Stimulated activated CD8-positive, alpha-beta memory T cell treated with anti-CD3 and anti-CD28 coated beads, Interleukin-4, amount 100 ng/mL, for 48 hours (primary cell): Measurements from ENCODE around the gene LIF.
"Not testable (repeated sequence)": the region's sequence is repeated elsewhere in the genome, so short reads cannot be mapped to it uniquely, and the experiment has no call there.

ENCODE experiments used
- DNase-seq: peaks from one replicate; pipeline ENCODE4 v3.0.0-alpha.2; 2020

Gene LIF

DNA sequence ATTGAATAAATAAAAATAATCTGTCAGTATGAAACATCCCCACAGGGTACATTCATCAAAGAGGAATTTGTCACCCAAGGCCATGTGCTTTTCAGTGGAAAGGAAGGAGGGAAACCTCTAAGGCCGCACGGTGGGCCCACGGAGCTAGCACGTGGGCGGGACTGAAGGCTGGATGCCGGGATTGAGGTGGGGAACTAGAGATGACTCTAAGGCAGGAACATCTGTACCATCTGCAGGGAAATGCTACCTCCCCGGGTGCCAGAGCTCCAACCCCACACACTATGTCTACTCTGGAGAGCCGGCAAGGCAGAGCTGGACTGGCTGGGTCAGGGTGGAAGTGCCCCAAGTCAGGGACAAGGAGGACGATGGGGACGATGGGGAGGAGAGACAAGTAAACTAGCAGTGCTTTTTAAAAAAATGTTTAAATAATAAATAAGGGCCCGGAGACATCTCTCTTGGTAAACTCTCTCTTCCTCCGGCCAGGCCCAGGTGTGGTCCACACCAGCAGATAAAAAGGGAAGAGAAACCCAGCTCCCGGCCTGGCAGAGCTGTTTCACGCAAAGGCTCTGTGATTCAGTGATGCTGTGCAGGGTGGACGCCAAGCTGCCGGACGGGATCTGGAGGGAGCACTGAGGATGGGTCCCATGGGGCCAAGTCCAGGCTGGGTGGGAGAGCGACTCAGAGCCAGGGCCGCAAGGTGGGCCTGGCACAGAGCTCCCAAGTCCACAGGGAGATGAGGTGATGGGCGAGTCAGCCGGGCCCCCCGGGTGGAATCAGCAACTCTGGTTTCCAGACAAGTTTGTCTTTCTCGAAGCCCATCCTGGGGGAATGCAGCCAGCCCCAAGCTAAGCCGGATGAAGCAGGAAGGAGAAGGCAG lies 5.8 kb downstream of the LIF start:
- no peak for DNase-seq

DNA sequence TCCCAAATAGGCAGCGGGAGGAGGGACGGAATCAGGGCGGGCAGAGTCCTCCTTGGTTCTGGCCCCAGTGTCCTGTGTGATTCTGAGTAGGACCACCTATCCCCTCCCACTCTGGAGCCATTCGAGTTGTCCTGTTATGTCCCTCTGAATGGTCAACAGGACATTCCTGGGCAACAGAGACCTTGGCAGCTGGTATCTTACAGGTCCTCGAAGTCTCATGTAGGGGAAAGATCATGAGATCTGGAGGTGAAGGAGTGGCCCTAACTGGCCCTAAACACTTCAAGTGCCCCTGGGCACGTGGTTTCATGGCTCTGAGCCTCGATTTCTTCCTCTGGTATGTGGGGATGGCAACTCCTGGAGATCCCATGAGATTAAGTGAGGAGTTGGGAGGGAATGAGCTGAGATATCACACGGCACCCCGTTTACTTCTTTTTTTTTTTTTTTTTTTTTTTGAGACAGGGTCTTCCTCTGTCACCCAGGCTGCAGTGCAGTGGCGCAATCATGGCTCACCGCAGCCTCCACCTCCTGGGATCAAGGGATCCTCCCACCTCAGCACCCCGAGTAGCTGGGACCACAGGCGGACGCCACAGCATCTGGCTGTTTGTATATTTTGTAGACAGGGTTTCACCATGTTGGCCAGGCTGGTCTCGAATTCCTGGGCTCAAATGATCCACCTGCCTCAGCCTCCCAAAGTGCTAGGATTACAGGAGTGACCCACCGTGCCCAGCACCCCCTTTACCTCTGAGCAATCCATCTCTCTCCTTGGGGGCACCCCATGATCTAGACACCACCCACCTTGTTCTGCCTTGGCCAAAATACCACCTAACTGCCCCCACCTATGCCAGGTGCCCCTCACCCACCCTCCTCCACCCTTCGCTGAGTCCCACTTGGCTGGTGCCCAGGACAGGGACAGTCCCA lies 6.8 kb downstream of the LIF start:
- no peak for DNase-seq

DNA sequence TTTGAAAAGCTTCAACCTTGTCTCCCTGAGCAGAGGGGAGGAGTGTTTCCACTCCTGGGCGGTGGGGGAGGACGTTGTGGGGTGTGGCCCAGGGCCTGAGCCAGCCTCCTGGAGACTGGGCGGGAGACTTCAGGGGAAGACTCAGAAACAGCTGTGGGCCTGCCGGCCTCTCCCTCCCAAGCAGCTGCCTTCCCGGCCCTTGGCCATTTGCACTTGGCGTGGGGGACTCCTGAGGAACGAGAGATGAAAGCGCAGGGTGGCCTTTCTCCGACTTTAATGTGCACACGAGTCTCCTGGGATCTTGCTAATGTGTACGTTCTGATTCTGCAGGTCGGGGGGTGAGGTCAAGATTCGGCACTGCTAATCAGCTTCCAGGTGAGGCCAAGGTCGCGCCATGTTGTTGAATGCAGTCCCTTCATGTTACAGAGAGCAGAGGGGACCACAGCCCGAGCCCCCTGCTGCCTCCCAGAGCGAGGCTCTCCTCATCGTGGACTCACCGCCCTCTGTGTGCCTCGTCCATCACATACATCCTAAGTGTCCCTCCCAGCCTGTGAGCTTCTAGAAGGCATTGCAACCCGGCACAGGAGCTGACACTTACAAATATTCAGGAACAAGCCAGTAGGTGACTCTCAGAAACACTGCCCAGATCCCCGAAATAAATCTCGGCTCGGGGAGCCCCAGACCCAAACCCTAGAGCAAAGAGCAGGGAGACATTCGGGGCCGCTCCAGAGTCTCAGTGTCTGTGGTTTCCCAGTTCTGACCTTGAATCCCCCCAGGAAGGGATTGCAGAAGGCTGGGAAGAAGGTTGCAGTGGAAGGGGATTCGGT lies 7.7 kb downstream of the LIF start:
- no peak for DNase-seq

DNA sequence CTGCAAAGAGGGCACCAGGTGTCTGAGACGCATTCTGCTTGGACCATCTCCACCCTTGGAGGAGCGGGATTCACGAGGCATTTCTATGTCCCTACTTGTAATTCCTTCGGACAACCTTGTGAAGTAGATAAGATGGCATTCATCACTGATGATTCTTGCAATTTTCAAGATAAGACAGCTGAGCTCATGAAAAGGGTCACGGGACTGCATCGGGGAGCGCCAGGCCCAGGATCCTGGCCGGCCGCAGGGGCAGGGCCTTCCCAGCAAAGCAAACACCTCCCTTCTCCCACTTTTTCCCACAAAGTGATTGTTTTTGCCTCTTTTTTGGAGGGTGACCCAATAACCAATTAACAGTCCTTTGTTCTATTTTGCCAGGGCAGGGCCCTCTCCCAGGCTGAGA lies 8.4 kb downstream of the LIF start:
- no peak for DNase-seq

DNA sequence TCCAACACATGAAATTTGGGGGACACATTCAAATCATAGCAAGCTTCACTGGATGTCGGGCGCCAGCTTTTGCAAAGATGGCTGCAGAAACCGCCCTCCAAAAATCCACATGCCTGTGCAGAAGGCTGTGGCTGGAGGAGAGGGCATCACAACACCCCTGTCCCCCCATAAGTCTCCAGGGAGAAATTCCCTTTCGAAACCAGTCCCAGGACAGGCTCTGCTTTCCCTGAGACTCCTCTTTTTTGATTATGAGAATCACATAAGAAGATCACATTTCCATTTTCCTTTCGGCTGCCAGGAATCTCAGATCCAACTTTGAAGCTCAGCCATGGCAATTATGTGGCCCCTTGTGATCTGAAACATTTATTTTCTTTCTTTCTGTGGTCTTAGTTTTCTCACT lies 9.7 kb downstream of the LIF start:
- DNase-seq = no peak

DNA sequence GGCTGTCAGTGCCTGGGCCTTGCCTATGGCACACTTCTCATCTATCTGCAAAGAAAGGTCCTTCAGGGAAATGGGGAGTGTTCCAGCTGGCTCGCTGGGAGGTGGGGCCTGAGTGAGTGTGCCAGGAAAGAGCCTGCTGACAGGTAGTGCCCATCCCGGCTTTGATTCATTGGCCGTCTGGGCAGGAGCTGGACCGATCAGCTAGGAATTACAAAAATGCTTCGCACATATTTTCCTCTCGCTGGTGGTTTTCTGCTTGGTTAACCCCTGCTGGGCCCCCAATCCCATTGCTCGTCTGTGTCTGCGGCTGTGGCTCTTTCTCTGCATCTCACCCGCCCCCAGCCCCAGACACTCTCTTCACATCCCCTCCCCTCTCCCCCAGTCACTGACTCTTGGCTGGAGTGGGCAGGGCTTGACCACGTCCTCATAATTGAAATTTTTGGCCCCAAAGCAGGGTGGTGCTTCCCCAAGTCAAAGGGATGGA lies 10.8 kb downstream of the LIF start:
- no peak for DNase-seq

DNA sequence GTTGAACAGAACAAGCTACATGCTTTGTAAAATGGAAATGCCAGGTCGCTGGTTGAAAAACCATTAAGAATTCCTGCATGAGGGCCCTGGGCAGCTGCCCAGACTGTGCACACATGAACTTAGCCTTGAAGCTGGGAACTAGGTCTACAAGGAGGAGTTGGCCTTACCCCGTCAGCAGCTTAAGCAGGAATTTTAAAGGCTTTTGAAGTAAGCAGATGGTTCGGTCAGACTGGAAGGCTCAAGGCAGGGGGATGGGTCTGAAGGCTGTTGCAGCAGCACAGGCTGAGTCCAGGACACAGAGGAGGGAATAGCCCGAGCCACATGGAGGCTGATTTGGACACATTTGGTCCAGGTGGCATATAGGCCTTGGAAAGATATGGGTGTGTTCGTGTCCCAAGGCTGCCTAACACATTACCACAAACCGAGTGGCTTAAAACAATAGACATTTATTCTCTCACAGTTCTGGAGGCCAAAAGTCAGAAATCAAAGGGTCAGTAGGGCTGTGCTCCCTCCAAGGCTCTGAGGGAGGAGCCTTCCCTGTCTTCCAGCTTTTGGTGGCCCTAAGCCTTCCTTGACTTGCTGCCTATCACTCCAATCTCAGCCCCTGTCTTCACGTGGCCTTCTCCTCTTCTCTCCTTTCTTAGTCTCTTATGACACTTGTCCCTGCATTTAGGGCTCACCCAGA lies 11.6 kb downstream of the LIF start:
- DNase-seq = no peak

DNA sequence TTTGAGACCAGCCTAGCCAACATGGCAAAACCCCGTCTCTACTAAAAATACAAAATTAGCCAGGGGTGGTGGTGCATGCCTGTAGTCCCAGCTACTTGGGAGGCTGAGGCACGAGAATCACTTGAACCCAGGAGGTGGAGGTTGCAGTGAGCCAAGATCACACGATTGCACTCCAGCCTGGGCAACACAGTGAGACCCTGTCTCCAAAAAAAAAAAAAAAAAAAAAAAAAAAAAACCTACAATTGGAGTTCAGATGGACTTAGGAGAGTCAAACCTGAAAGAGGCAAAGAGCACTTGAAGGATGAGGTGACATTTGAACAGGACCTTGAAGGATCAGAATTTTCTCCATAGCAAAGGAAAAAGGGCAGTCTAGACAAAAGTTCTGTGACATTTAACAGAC lies 12.2 kb downstream of the LIF start:
- not testable (repeated sequence) for DNase-seq

DNA sequence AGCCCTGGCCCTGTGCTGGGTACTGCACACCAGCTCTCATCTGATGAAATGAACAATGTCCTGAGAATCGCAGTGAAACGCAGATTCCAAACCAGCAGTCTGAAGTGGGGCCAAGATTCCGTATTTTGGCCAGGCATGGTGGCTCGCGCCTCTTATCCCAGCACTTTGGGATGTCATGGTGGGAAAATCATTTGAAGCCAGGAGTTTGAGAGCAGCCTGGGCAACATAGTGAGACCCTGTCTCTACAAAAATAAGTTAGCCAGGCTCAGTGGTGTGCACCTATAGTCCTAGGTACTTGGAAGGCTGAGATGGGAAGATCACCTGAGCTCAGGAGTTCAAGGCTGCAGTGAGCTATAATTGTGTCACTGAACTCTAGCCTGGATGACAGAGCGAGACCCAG lies 13.0 kb downstream of the LIF start:
- no peak for DNase-seq

DNA sequence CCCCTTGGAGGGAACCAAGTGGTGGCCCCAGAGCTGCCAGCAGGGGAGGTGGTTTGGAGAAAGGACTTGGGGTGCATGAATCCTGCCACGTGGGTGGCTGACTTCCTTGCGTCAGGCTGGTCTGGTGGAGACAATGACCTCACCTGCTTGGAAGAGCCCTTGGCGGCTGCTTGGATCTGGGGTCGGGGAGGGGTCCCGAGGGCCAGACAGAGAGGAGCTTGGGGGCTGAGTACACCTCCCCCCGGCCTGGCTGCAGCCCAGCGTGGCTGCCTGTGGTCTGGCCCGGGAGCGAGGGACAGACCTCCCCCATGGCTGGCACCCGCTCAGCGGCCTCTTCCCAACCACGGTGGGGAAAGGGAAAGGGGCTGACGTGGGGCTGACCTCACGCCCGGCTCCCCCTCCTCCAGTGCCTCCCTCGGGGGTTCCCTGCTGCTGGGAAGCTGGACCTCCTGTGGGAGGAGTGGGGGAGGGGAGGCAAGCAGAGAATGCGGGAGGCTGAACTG lies 13.8 kb downstream of the LIF start:
- DNase-seq = no peak

DNA sequence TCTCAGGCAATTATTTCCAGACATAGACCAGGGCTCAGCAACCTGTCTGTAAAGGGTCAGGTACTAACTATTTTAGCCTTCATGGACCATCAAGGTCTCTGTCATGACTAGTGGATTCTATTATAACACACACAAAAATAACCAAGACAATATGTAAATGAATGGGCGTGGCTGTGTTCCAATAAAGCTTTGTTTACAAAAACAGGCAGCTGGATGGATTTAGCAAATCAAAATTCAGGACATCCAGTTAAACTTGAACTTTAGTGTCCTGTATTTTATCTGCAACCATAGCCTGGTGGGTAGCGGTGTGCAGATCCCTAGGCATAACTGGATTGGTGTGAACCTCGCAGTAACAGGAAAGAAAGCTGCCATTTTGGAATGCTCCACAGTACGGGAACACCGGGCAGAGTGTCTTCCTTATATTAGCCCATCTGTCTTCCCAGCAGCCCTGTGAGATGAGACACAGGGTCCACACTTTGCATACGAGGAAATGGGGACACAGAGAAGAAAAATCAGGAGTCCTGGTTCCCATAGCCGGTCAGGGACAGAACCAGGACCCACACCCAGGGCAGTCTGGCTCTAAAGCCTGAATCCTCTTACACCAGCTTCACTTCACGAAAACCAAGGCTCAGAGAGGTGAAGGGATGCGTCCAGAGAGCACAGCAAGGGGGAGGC lies 15.6 kb downstream of the LIF start:
- no peak for DNase-seq

DNA sequence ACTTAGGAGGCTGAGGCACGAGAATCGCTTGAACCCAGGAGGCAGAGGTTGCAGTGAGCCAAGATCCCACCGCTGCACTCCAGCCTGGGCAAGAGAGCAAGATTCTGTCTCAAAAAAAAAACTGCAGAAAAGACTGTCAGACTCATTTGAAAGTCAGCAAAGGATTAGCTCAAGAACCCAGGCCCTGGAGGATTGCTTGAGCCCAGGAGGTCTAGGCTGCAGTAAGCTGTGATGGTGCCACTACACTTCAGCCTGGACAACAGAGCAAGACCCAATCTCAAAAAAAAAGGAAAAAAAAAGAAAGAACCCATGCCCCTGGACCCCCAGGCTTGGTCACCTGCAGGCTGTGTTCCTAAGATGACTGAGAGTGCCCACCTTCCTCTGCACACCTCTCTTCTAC lies 16.2 kb downstream of the LIF start:
- no peak for DNase-seq

DNA sequence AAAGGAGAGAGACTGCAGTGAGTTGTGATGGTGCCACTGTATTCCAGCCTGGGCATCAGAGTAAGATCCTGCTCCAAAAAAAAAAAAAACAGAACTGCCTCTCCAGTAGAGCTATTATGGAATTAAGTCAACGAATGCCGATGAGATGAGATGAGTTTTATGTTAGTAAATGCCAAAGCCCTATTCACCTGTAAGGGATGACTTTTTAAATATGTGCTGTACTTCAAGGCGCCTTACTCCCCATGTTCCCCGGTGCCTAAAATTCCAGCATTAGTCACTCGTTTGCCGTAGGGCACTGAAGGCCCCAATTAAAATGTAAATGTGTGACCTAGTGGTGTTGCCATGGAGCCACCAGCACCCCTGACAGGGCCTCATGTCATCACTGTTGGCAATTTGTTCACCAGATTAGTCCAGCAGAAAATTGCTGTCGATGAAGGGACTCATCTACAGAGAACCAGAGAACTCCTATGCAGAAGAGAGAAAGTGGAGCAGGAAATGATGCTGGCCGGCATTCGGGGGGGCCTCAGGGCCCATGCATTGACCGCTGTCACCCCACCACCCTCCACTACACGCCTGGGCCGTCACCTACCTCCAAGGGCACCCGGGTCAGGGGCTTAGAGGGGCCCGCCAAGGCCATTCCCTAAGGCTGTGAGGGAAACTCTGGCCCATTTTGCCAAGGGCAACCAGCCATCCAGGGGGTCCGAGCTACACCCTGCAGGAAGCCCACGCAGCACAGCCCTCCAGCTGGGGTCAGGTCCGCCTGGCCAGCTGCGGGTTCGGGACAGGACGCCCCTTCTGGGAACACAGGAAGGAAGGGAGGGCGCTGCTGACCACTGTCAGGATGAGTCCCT lies 17.8 kb downstream of the LIF start:
- no peak for DNase-seq

DNA sequence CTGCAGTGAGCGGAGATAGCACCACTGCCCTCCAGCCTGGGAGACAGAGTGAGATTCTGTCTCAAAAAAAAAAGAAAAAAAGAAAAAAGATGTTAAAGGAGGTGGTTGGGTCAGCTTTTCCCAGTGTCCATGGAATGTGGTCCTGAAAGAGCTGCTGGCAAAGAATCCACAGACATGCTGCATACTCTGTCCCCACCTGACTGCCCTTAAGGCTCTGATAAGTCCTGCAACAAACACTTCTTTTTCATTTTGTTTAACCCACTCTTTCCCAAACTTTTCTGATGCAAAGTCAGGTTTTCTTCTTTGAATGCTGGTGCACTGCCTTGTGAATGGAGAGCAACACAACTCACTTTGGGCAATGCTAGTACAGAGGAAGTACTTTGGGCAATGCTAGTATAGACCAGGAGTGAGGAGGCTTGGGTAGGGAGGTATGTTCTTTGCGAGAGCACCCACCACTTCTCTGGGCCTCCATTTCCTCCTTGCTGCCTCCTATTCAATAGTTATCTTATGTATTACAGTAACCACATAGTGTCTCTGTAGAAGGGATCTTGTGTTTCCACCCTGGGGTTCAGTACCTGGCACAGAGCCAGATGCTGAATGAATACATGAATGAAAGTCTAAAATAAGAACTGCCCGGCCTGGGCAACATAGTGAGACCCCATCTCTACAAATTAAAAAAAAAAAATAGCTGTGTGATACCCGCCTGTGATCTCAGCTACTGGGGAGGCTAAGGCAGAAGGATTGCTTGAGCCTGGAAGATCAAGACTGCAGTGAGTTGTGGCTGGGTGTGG lies 18.9 kb downstream of the LIF start:
- DNase-seq = no peak

DNA sequence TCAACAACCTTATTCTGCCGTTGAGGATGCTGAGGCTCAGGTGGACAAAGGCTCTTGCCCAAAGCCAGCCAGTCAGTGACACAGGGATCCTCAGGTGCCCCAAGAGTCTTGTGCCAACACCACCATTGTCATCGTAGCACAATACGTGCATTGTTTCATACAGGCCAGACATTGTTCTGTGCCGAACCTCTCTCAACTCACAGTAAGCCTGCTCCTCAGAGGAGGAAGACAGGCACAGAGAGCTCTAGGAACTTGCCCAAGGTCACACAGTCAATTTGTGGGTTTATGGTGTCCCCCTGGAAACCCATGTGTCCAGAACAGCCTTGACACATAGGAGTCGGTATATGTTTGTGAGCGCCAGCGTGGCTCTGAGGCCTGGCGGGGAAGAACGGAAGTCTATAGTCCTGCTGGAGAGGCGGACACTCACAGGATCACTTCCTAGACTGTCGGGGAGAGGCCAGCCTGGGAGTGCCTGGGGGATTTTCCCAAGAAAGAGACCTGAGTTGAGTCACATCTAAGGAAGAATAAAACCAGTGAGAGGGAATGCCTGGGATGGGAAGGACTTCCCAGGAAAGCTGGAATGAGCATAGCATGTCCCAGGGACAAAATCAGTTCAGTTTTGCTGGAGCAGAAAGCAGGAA lies 20.2 kb downstream of the LIF start:
- DNase-seq = no peak

DNA sequence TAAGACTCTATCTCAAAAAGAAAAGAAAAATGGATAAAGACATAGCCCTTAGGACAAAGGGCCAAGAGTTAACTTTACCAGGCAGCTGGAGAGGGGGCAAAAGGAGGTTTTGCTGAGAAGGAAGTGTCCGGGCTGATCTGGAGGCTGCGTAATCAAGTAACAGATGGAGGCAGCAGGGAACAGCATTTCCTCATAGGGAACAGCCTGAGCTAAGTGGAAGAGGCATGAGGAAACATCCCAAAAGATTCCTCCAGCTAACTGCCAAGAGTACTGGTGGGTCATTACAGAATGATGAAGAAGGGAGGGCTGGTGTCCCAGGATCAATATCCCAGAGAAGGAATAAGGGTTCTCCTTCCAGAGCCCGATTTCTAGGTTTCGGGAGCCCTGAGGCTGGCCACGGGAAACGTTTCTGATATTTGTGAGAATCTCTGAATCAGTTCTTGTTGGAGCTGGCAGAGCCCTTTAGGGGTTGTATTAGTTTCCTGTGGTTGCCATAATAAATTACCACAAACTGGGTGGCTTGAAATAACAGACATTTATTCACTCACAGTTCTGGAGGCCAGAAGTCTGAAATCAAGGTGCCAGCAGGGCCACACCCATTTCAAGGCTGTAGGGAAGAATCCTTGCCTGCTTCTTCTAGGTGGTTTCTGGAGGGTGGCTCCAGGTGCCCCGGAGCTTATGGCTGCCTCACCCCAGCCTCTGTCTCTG lies 21.2 kb downstream of the LIF start:
- no peak for DNase-seq

DNA sequence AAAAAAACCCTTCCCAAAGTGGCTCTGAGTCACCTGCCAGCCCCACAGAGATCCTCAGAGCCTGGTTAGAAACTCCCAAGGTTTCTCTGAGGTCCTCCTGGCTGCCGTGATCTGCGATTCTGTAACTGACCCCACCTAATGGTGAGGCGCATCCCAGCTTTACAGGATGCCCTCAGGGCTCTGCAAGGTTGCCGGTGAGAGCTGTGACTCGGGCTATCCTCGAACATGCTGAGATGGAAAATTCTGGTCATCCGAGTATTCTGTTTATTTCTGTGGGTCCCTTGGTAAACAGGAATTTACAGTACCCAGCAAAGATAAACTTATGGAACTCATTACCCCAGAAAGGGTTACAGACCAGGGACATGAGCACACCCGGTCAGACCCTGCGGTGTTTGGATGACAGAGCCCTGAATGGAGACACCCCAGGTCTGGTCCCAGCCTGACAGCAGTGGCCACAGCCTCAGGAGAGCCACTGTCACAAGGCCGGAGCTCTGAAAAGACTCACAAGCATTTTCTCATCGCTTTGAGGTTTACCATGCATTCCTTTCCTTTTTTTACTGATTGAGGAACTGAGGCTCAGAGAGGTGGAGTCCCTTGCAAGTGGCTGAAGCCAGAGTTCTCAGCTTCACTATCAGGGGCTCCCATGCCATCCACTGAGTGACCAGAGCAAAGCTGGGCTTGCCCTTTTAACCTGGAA lies 22.2 kb downstream of the LIF start:
- DNase-seq = no peak

DNA sequence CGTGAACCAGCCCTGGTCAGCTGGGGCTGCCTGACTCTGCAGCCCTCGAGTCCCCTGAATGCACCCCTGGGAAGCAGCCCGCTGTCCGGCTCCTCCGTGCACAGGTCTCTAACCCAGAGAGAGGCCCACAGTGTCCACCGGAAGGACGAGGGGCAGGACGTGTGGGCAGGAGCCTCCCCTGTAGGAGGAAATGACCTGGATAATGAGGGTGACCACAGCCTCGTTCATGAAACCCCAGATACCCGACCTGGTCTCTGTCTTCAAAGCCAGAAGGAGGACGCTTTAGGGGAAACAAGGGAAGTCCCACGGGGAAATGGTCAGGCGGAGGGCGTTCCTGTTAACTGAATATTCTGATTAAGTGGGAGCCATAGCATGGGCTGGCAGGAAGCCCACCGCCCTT lies 23.3 kb downstream of the LIF start:
- no peak for DNase-seq
